GM12891 (cell line): ENCODE data around the gene TMEM115.
"Not testable (repeated sequence)": the region's sequence is repeated elsewhere in the genome, so short reads cannot be mapped to it uniquely, and the experiment has no call there.

Experiments
- DNase-seq: peaks from one replicate; pipeline ENCODE4 v3.0.0; 2011; ENCODE audit warnings: low spot score; ENCODE audit not compliant: insufficient read length
- FAIRE-seq: peaks from 2 replicates; lab custom pipeline; 2011; peaks lifted over from hg19 to GRCh38; lab: Jason Lieb, UNC
- PAX5 ChIP-seq: IDR thresholded peaks from 2 replicates; pipeline ENCODE4 v1.6.1; 2011; ENCODE audit warnings: low read length, moderate library complexity, mild to moderate bottlenecking; ENCODE audit not compliant: insufficient read depth, severe bottlenecking
- POLR2A ChIP-seq: IDR thresholded peaks from 2 replicates; pipeline ENCODE4 v1.6.1; 2011; ENCODE audit warnings: low read depth, low read length, control low read depth
- POLR2AphosphoS5 ChIP-seq: IDR thresholded peaks from 2 replicates; pipeline ENCODE4 v1.6.1; 2011; ENCODE audit warnings: low read depth, low read length, control low read depth
- POU2F2 ChIP-seq: IDR thresholded peaks from 2 replicates; pipeline ENCODE4 v1.6.1; 2011; ENCODE audit warnings: low read depth, mild to moderate bottlenecking, control low read depth, low read length, moderate library complexity
- SPI1 ChIP-seq: IDR thresholded peaks from 2 replicates; pipeline ENCODE4 v1.6.1; 2011; ENCODE audit warnings: low read depth, low read length, control low read depth
- TAF1 ChIP-seq: IDR thresholded peaks from 2 replicates; pipeline ENCODE4 v1.6.1; 2011; ENCODE audit warnings: low read depth, low read length, control low read depth

The TMEM115 gene

GRCh38 chr3:50321336-50322114 lies 37.8 kb downstream of the TMEM115 start:
- DNase-seq (peak; percentile 93), FAIRE-seq (peak; percentile 88)

GRCh38 chr3:50320853-50321335 lies 38.4 kb downstream of the TMEM115 start:
- DNase-seq (peak; percentile 80), FAIRE-seq (no peak)
- no peak for TF ChIP-seq TAF1

More at GRCh38 chr3:50321336-50322114, 37.8 kb downstream of the TMEM115 start:
- TF ChIP-seq TAF1 (no peak), POLR2AphosphoS5 (no peak; the same call in 1 of the 2 replicates), PAX5 (no peak), POLR2A (no peak)

- FAIRE-seq: no peak
- no peak for DNase-seq
- TF ChIP-seq SPI1 (no peak), POLR2A (no peak), PAX5 (no peak), POLR2AphosphoS5 (no peak), TAF1 (no peak), POU2F2 (no peak)
Measured at GRCh38 chr3:50319894-50320625, 39.3 kb downstream of the TMEM115 start.

- no peak for FAIRE-seq
- no peak for TF ChIP-seq TAF1
- TF ChIP-seq PAX5: no peak
- no peak for TF ChIP-seq POLR2A
- TF ChIP-seq POU2F2: no peak
- no peak for TF ChIP-seq SPI1
- TF ChIP-seq POLR2AphosphoS5: no peak
- DNase-seq: no peak
Measured at GRCh38 chr3:50319181-50319893, 40.0 kb downstream of the TMEM115 start.

- DNase-seq (no peak), FAIRE-seq (no peak)
- TF ChIP-seq POLR2AphosphoS5: no peak
- no peak for TF ChIP-seq SPI1
- no peak for TF ChIP-seq PAX5
- no peak for TF ChIP-seq POLR2A
- no peak for TF ChIP-seq POU2F2
- no peak for TF ChIP-seq TAF1
Measured at GRCh38 chr3:50318615-50319014, 40.7 kb downstream of the TMEM115 start.

- no peak for DNase-seq
- no peak for TF ChIP-seq TAF1
Measured at GRCh38 chr3:50318163-50318562, 41.2 kb downstream of the TMEM115 start.

GRCh38 chr3:50317300-50317699 lies 42.0 kb downstream of the TMEM115 start:
- FAIRE-seq: no peak
- DNase-seq: no peak
- TF ChIP-seq POU2F2 (no peak), POLR2A (no peak), POLR2AphosphoS5 (no peak), TAF1 (no peak), PAX5 (no peak), SPI1 (no peak)

More at GRCh38 chr3:50318163-50318562, 41.2 kb downstream of the TMEM115 start:
- no peak for FAIRE-seq

- FAIRE-seq (no peak), DNase-seq (no peak)
- no peak for TF ChIP-seq POU2F2
- TF ChIP-seq PAX5: no peak
- no peak for TF ChIP-seq POLR2AphosphoS5
- TF ChIP-seq TAF1: no peak
- TF ChIP-seq SPI1: no peak
- TF ChIP-seq POLR2A: no peak
Measured at GRCh38 chr3:50316657-50317242, 42.6 kb downstream of the TMEM115 start.

- FAIRE-seq (no peak), DNase-seq (no peak)
- TF ChIP-seq SPI1: no peak
- TF ChIP-seq POLR2AphosphoS5: no peak
- no peak for TF ChIP-seq POU2F2
- TF ChIP-seq POLR2A: no peak
- no peak for TF ChIP-seq TAF1
- TF ChIP-seq PAX5: no peak
Measured at GRCh38 chr3:50314816-50315215, 44.5 kb downstream of the TMEM115 start.

- DNase-seq (no peak), FAIRE-seq (no peak)
- TF ChIP-seq POLR2AphosphoS5 (no peak), SPI1 (no peak), POU2F2 (no peak), PAX5 (no peak), POLR2A (no peak), TAF1 (no peak)
Measured at GRCh38 chr3:50314342-50314741, 45.0 kb downstream of the TMEM115 start.

- DNase-seq, FAIRE-seq: not testable (repeated sequence)
Measured at GRCh38 chr3:50312041-50312440, 47.3 kb downstream of the TMEM115 start.
